HG03342 (cell line): ENCODE measurements around the gene PLPPR1.
"Not testable (repeated sequence)": the region's sequence is repeated elsewhere in the genome, so short reads cannot be mapped to it uniquely, and the experiment has no call there.

Experiments used
- ATAC-seq: cut with Tn5 transposase; IDR thresholded peaks from one replicate; pipeline ENCODE4 v1.9.1; 2021; ENCODE audit warnings: mild to moderate bottlenecking, moderate library complexity; ENCODE audit not compliant: unreplicated experiment

The PLPPR1 gene

DNA sequence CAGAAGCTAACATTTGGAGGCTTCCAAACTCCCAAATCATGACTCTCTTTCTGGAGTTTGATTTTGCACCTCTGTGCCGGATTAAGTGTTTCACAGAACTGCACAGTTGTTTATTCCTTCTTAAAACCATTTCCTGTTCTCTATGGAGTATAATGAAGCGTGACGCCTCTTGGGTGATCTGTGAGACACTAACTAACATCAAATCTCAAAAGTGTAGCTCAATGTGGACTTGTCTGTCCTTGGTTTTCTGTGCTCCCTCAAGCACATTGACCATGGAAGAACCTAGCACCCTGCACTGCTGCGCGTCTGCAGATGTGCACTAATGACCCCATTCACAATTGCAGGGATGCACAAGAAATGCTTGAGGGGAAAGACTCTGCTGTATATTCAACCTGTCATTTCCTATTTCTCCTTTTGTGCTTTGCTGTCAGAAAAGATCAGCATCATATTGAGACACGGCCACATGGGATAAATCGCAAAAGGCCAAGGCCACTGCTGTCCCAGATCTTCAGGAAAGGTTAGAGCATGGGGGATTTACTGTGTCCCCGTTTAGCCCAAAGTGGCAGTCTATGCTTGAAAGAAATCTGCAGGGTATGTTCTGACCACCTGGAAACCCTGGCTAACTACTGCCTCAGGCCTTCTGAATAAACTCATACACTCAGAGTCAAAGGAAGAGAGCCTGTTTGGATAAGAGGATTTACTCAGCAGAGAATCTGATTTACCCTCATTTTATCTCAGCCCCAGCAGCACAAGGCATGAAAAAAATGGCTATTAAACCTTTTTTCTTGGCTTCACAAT is 246.6 kb downstream of the PLPPR1 start:
- ATAC-seq: no peak

DNA sequence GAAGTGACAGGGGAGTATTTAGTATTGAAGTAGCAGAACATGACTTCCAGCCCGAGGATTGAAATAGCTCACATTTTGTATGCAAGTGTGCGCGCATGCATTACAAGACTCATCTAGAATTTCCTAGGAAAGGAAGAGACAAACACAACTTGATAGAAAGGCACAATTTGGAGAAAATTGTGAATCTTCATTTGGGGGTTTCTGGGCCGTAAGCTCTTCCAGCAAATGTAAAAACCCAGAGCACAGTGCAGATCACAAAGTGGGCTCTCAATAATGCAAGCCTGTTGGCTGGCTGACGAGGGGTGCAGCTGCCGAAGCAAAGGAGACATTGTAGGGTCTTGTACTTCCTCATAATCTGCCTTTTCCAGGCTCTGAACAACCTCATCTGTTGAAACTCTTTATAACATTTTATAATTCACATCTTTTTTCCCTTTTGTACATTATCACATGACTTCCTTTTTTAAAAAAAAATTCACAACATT is 247.3 kb downstream of the PLPPR1 start:
- no peak for ATAC-seq

DNA sequence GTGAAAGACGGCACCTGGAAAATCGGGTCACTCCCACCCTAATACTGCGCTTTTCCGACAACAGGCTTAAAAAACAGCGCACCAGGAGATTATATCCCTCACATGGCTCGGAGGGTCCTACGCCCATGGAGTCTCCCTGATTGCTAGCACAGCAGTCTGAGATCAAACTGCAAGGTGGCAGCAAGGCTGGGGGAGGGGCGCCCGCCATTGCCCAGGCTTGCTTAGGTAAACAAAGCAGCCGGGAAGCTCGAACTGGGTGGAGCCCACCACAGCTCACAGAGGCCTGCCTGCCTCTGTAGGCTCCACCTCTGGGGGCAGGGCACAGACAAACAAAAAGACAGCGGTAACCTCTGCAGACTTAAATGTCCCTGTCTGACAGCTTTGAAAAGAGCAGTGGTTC is 262.5 kb downstream of the PLPPR1 start:
- not testable (repeated sequence) for ATAC-seq

- no peak for ATAC-seq
These were observed 271.4 kb downstream of the PLPPR1 start for GRCh38 chr9:101299901-101300300.

DNA sequence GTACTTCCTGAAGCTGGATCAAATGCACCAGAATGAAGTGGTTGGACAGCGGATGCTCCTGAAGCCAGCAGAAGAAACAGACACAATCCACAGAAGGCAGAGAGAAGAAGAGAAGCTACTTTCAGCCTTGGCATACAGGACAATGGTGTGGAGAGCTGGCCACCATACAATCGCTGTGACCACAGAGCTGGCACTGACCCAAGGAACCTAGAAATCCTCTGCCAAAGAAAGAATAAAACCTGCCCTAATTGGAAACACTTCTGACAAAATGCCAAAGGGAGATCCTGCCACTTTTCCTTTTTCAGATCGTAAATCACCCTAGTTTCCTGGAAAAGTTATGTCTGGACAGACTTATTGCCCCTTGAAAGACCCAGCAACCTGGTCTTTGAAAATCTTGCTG is 278.5 kb downstream of the PLPPR1 start:
- no peak for ATAC-seq

- ATAC-seq: no peak
These were observed 279.1 kb downstream of the PLPPR1 start for GRCh38 chr9:101307524-101308213.

DNA sequence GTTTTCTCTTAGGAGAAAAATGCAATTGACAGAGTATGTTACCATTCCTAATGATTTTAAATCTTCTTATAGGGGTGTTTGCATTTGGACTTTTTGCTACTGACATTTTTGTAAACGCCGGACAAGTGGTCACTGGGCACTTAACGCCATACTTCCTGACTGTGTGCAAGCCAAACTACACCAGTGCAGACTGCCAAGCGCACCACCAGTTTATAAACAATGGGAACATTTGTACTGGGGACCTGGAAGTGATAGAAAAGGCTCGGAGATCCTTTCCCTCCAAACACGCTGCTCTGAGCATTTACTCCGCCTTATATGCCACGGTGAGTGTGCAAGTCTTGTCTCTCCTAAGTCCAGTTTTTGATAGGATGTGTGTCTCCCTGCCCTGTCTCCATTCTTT is 280.6 kb downstream of the PLPPR1 start:
- ATAC-seq: no peak

GRCh38 chr9:101311191-101311590 is 282.7 kb downstream of the PLPPR1 start:
- no peak for ATAC-seq

DNA sequence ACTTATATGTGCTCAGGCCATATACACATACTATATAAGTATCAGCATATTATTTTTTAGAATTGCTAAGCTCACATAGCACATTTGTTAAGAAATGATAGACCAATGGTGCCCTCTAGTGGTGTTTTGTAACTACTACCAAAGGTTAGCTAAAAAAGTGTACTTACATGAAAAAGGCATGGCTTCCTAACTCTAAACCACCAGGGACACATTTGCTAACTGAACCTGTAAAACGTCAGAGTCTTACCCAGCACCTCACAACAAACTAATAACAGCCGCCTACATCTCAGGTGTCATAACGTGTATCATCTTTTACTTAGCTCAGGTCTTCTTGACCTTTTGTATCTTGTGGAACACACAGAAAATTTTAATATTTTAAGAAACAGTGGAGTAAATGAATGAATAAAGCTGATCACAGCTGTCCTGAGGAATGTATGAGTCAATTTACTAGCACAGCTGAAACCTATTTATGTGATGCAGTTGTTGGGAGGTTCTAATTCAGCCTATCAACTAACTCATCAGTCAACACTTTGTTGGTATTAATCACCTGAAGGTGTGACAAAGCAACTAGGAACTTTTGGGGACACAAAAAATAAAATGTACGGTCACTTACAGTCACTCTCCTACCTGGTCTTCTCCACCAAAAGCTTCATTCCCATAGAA is 283.4 kb downstream of the PLPPR1 start:
- peak; percentile 96 for ATAC-seq

GRCh38 chr9:101312661-101313060 is 284.1 kb downstream of the PLPPR1 start:
- ATAC-seq: no peak

DNA sequence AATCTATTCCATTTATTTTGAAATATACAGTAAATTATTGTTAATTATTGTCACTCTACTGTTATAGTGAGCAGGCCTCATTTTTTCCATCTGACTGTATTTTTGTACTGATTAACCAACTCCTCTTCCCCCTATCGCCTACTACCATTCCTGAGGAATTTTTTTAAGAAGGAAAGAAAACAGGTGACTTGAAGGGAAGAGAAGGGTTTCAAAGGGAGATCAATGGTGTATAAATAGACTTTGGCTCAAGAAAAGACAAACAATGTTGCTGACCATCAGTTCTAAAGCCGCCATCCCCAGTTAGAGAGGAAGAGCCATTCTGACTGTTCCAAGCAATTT is 286.6 kb downstream of the PLPPR1 start:
- ATAC-seq: no peak

GRCh38 chr9:101317735-101318134 is 289.2 kb downstream of the PLPPR1 start:
- ATAC-seq: no peak

DNA sequence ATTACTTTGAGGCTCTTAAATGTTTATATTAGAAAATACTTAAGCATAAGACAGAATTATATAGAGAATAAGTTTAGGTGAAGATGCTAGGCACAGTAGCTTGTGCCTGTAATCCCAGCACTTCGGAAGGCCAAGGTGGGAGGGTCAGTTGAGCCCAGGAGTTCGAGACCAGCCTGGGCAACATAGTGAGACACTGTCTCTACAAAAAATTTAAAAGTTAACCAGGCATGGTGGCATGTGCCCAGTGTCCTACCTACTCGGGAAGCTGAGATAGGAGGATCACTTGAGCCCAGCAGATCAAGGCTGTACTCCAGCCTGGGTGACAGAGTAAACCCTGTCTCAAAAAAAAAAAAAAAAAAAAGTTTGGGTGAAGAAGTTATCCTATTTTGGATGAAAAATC is 294.6 kb downstream of the PLPPR1 start:
- no peak for ATAC-seq

DNA sequence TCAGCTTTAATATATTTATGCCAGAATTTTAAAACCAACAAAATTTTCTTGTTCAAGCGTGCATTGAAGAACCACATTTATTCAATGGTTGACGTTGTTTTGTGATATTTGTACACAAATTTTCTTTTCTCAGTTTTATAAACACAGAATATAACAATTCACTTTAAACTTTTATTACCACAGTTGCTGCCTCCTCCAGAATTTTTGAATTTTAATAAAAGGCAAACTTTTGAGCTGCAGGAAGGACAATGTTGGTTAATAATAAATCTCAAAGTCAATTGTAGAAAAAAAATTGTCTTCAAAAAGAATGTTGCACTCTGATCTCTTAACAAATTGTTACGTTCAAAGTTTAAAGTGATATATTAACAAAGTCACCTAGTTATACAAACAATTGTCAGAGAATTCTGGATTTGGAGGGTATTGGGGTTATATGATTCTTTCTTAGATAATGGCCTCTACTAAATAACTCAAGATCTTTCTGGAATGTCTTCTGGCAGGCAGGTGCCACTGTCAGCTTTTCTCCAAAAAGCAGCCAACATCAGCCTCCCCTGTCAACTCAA is 295.8 kb downstream of the PLPPR1 start:
- ATAC-seq: no peak

DNA sequence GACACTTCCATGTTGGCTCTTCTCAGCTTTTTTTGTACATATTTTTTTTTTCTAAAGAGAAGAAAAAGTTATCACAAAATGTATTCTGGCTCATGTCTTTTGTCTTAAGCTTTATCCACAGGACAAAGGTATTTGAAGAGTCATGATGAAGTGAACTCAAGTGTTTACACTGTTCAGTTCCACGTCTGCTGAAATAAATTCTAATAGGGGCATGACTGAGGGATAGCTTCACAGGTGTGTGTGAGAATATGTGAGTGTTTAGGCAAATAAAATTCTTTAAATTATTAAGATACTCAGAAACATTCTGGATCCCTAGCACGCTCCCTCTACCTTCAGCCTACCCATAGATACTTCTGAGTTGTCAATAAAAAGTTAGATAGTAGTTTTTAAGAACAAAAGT is 296.5 kb downstream of the PLPPR1 start:
- ATAC-seq: no peak

DNA sequence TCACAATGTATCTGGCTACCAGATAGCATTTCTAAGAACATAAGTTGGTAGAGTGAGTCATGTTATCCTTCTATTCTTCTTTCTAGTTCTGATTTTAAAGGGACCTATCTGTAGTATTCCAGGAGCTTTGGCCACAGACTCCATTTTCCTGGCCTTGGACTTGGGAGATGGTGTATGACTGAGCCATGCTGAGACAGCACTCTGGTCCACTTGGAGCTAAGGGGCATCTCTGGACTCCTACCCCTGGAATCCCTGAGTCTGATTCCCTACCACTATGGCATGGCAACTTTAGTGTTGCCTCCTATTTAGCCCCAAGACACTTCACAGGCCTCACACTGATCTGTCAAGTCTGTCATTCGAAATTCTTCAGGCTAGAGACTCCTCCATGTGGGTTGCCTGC is 297.5 kb downstream of the PLPPR1 start:
- no peak for ATAC-seq

DNA sequence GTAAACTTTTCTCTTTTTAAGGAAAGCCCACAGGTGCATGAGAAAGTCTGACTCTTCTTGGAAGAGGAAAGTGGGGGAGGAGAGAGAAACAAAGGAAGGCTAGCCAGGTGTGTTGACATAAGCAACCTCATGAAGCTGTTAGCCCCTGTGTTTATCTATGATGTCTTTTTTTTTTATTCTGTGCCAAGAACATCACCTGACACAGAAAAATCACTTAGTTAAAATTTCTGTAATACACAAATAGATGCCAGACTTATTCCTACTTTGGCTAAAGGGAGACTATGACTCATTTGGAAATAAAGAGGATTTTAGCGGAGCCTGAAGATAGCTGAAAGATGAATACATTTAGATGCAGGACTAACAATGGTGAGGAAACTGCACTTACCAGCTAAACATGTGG is 298.0 kb downstream of the PLPPR1 start:
- ATAC-seq: no peak

DNA sequence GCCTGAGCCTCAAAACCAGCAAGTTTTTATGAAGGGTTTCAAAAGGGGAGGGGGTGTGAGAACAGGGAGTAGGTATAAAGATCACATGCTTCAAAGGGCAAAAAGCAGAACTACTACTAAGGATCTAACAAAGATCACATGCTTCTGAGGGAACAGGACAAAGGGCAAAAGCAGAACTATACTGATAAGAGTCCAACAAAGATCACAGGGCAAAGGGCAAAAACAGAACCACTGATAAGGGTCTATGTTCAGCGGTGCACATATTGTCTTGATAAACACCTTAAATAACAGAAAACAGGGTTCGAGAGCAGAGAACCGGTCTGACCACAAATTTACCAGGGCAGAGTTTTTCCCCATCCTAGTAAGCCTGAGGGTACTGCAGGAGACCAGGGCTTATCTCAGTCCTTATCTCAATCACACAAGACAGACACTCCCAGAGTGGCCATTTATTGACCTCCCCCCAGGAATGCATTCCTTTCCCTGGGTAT is 298.9 kb downstream of the PLPPR1 start:
- ATAC-seq: not testable (repeated sequence)

- no peak for ATAC-seq
These were observed 303.8 kb downstream of the PLPPR1 start for GRCh38 chr9:101332362-101332761.

DNA sequence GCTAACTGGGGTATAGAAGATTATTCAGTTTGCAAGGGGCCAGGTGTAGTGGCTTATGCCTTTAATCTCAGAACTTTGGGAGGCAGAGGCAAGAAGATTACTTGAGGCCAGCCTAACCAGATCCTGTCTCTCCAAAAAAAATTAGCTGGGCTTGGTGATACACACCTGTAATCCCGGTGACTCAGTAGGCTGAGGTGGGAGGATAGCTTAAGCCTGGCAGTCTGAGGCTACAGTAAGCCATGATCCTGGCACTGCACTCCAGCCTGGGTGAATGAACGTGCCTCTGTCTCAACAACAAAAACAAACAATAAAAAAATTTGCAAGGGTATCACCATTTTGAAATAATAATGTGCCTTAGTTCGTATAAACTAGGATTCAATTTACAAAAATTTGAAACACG is 305.0 kb downstream of the PLPPR1 start:
- no peak for ATAC-seq

DNA sequence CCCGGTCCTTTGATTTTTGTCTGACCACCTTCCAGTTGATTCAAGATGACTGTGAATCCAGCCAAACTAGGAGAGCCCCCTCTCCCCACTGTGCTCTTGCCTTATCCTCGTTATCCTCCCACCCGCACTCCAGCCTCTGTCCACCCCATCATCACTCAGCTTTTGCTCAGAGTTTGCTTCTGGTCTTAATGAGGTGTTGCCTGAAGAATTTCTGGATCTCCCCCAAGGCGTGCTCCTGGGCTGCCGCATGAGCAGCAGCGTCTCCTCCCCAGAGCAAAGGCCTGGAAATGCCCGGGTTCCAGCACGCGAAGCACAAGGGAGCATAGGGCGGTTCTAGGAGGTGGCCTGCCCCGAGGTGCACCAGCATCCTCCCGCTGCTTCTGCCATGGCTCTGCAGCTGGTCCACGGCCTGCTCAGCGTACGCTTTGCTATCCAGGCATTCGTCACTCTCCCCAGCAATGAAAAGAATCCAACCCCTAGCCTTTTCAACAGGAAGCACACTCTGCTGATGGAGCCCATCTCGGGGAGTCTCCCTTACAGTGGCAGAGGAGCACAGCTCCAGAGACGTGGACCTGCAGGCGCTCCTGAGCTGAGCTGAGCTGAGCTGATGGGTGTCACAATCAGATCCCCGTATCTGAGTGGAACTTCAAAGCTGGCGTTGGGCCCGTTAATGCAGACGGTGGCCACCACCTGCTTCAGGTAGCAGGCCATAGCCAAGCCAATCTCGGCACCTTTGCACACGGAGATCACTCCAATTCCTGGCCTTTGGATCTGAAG is 305.6 kb downstream of the PLPPR1 start:
- no peak for ATAC-seq
